ENCODE measurements around the gene BAK1.

- TF ChIP-seq POLR2A (IDR thresholded peaks at IDR 0.05): no peak
- TF ChIP-seq CTCF (IDR thresholded peaks at IDR 0.05): no peak
- no peak for TF ChIP-seq POLR2AphosphoS5 (IDR thresholded peaks at IDR 0.05)
- TF ChIP-seq EP300 (IDR thresholded peaks at IDR 0.05): no peak
Measured at GRCh38 chr6:33547499-33547898, 32.6 kb downstream of the BAK1 start.

All from stomach (tissue), 4 donors.